Epithelial cell of esophagus (primary cell): ENCODE measurements around the gene FNDC10.
"Not testable (repeated sequence)": the region's sequence is repeated elsewhere in the genome, so short reads cannot be mapped to it uniquely, and the experiment has no call there.

ENCODE experiments used
- DNase-seq: peaks from one replicate; pipeline ENCODE4 v3.0.0; 2010; ENCODE audit warnings: low read depth
- H3K4me3 ChIP-seq: 2 replicates; pipeline ENCODE4 v1.5.1; 2011; ENCODE audit warnings: mild to moderate bottlenecking, low read length, control low read depth
- TF ChIP-seq, protein P1 (sequence below): IDR thresholded peaks from 2 replicates; pipeline ENCODE4 v1.5.1; 2011; ENCODE audit warnings: low read depth, mild to moderate bottlenecking, low read length, control low read depth, inconsistent platforms; ENCODE audit not compliant: insufficient read depth; ENCODE audit errors: missing control alignments

The FNDC10 gene

DNA sequence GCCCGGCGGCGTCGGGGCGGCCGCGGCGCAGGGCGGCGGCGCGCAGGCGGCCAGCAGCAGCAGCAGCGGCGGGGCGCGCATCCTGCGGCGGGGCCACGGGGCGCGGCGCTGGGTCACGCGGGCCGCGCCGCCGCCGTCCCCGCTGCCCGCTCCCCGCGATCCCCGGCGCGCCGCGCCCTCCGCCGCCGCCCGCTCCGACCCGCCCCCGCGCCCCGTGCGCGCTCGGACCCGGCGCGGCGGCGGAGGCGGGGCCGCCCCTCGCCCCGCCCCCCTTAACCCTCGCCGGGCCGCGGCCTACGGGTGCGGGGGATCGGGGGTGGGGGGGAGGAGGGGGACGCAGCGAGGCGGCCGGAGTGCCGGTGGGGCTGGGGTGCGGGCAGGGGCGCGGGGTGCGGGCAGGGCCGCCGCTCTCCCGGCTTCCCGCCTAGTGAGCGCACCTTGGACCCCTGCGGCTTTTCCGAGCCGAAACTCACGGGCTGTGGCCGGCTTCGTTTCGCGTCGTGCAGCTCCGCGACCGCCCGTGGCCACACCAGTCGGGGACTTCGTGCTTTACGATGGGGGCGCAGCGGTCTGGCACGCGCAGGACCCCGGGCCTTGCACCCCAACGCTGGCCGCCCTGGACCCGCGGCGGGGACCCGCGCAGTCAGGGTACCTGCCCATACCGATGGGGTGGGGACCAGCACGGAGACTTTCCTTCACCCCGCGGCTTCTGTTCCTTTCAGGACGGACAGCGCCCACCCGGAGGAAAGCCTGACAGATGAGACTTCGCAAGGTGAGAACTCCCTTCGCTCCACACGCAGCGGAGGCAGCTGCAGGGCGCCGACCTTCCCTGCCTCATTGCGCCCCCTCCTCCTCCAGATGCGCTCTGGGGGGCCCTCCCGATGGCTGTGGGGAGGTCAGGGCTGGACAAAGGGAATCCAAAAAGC is at the start of gene FNDC10:
Gene FNDC10 (minus strand): TSS at position 201 of the 926 bp plus-strand sequence. CDS start 120 bp downstream, at position 81.
- H3K4me3 ChIP-seq: peak within 1 kb of the TSS; percentile 39
- TF ChIP-seq, protein P1, sequence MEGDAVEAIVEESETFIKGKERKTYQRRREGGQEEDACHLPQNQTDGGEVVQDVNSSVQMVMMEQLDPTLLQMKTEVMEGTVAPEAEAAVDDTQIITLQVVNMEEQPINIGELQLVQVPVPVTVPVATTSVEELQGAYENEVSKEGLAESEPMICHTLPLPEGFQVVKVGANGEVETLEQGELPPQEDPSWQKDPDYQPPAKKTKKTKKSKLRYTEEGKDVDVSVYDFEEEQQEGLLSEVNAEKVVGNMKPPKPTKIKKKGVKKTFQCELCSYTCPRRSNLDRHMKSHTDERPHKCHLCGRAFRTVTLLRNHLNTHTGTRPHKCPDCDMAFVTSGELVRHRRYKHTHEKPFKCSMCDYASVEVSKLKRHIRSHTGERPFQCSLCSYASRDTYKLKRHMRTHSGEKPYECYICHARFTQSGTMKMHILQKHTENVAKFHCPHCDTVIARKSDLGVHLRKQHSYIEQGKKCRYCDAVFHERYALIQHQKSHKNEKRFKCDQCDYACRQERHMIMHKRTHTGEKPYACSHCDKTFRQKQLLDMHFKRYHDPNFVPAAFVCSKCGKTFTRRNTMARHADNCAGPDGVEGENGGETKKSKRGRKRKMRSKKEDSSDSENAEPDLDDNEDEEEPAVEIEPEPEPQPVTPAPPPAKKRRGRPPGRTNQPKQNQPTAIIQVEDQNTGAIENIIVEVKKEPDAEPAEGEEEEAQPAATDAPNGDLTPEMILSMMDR: no peak
- DNase-seq: no peak

DNA sequence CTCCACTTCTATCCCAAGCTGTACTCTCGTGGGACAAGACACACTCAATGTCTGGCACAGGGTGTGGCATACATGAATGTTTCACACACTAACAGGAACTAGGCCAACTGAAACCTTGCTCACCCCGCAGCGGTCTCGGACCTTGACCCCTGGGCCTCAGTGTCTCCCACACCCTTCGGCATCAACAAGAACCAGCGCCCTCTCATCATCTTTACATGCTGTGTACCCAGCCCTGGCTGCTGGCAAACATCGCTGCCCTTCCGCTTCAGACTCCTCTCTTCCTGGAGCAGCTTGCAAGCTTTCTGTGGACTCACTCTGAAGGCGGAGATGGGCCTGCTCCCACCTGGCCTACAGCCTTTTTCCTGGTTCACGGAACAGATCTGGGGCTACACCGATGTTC is 48.3 kb upstream of the FNDC10 start:
- DNase-seq, H3K4me3 ChIP-seq: not testable (repeated sequence)

DNA sequence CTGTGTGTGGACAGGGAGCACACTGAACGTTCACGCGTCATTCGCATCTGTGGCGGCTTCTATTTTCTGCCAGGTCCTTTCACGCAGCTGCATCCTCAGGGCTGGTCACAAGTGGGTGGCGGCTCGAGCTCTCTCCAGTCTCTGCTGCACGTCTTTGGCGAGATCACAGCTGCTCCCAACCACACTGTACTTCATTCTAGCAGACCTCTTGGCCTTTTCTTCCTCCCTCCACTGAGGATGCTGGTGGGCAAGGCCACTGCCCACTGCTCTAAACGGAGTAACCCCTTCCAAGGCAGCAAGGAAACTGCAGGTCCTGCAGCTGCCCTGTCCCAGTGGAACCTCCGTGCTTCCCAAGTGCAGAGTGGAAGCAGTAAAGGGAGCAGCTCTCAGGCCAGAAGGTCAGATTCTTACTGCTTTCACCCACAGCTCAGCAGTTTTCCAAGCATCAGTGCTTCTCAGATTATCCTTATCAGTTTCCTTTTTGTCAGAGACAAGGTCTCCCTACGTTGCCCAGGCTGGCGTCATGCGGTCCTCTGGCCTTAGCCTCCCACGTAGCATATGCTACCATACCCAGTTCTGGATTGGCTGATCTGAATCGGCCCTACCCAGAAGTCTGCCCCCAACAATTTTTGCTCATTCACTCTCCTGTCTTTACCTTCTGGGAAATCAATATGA is 47.8 kb upstream of the FNDC10 start:
- DNase-seq, H3K4me3 ChIP-seq: not testable (repeated sequence)

DNA sequence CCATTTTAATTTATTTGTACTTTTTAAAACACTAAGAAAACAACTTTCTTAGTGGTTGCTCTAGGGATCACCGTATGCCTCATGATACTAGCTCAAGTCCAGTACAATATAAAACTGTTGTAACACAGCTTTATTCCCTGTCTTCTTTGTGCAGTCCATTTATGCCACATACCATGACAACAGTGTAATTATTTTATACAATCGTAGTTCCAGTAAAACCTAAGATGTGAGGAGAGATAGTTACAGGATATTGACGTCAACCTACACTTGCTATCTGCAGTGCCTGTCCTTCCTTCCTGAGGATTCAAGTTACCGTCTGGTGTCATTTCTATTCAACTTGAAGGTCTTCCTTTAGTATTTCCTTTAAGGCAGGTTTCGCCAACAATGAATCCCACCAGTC is 46.4 kb upstream of the FNDC10 start:
- not testable (repeated sequence) for DNase-seq

DNA sequence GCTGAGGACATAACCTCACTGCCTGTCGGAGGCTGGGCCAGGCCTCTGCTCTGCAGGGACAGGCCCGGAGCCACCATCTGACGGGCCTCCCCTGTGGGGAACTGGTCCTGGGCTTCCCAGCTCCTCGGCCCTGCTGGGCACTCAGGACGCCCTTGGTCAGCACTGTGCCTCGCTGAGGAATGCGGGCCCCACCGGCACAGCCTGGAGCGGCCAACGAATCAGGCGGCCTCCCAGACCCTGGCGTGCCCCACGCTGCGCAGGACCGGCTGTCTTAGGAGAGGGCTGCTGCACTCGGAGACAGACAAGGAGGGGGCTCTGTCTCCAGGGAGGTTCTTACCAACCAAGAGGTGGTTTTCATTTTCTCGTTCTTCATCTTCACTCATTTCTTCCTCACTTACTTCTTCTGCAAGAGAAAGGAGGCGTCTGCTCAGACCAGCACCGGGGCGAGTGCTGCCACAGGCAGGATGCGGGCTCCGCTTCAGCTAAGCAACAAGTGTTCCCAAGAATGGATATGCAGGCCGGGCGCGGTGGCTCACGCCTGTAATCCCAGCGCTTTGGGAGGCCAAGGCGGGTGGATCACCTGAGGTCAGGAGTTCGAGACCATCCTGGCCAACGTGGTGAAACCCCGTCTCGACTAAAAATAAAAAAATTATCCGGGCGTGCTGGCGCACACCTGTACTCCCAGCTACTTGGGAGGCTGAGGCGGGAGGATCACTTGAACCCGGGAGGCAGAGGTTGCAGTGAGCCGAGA is 41.0 kb upstream of the FNDC10 start:
- not testable (repeated sequence) for DNase-seq

More for the DNA sequence above, 46.4 kb upstream of the FNDC10 start:
- not testable (repeated sequence) for H3K4me3 ChIP-seq

DNA sequence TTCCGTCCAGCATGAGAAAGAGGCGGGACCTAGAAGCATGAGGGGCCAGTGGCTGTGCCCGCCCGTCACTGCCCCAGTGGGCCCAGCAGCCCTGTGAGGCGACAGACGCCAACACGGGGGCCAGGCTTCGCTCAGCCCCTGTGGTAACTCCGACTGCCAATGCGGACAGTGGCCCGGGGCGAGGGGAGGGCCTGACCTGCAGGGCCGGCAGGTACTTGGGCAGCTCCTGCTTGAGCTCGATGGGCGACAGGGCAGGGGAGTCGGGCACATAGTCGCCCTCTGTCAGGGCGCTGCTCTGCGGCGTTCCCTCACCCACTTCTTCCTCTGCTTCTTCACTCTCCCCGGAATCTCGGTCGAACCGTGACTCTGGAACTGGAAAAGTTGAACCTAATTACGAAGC is 40.1 kb upstream of the FNDC10 start:
- not testable (repeated sequence) for DNase-seq, H3K4me3 ChIP-seq

More for the DNA sequence above, 41.0 kb upstream of the FNDC10 start:
- H3K4me3 ChIP-seq: not testable (repeated sequence)

DNA sequence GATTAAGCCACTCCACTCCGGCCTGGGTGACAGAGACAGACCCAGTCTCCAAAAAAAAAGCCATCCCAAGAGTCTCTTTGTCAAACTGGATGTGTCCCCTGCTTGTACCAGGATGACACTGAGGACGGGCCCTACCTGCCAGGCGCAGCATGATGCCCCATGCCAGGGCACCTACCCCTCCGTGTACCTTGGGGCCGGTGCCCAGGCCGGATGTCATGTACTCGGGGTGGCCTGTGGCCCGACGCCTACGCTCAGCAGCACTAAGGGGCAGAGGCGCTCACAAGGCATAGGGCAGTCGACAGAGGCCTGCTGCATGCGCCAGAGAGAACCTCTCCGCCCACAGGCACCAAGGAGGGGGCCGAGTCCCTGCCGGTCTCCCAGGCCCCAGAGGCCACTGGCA is 39.4 kb upstream of the FNDC10 start:
- H3K4me3 ChIP-seq, DNase-seq: not testable (repeated sequence)

DNA sequence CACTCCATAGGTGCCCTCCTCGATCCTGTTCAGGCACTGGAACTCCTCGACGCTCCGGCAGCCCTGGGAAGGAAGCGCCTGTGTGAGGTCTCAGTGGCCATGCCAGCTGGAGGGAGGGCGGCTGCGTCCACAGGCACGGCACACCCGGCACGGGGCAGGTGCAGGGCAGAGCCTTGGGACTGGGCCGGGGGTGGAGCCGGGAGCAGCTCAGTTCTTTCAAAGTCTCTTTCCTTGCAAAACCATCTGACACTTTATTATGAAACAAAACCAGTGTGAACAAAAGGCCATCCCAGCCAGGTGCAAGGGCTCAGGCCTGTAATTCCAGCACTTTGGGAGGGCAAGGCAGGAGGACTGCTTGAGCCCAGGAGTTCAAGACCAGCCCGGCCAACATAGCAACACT is 38.6 kb upstream of the FNDC10 start:
- not testable (repeated sequence) for DNase-seq

DNA sequence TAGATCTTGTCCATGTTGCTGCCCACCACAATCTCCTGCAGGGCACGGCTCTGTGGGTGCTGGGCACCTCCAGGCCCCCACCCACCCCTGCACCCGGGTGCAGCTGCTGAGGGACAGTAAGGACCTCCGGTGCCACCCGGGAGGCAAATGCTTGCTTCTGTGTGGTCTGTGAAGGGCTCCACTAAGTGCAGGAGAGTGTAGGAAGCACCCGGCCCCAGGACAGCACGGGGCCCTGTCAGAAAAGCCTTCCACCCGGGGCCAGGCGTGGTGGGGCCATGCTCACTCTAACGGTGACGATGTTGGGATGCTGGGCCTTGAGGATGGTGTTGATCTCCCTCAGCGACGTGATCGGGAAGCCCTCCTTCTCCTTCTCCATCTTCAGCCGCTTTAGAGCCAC is 37.5 kb upstream of the FNDC10 start:
- not testable (repeated sequence) for DNase-seq, H3K4me3 ChIP-seq

More for the DNA sequence above, 38.6 kb upstream of the FNDC10 start:
- not testable (repeated sequence) for H3K4me3 ChIP-seq

DNA sequence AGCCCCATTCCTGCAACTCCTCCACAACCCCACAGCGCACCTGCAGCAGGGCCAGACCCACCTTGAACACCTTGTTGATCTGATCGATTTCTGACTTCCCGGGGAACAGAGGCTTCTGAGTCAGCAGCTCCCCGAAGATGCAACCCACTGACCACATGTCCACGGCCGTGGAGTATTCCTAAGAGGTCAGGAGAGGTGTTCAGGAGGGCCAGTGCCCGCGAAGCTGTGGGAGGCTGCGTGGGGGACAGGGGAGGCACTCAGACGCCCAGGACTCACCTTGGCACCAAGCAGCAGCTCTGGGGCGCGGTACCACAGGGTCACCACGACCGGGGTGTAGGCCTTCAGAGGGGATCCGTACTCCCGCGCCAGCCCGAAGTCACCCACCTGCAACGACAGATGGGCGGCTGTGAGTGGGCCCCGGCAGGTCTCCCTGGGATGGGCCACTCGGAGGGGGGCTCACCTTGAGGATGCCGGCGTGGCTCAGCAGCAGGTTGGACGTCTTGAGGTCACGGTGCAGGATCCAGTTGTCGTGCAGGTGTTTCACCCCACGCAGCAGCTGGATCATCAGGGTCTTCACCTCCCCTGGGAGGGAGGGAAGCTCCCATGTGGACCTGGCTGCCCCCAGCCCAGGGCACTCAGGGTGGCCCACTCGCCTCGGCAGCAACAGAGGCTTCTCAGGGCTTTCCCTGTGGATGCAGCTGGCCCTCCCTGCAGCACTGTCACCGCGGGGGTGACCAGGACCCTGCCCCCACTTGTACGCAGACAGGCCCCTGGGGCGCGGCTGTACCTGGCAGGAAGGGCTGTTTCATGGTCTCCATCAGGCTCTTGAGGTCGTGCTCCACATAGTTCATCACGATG is 36.9 kb upstream of the FNDC10 start:
- H3K4me3 ChIP-seq, DNase-seq: not testable (repeated sequence)

DNA sequence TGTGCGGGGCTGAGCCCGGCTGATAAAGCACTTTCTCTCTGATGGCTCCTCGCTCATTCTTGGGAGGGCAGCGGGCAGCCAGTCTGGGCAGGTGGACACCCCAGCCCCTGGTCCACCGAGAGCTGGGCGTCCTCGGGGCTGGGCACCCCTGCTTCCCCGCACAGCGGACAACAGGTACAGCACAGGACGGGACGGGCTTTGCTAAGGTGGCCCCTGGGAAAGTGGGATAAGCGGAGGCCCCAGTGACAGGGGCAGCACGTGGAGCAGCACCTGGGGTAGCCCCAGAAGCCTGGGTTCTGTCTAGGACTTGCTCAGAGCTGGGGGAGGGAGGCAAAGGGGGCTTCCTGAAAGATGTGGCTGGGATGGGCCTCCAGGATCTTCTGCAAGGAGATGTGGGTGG is 34.7 kb upstream of the FNDC10 start:
- not testable (repeated sequence) for DNase-seq, H3K4me3 ChIP-seq

DNA sequence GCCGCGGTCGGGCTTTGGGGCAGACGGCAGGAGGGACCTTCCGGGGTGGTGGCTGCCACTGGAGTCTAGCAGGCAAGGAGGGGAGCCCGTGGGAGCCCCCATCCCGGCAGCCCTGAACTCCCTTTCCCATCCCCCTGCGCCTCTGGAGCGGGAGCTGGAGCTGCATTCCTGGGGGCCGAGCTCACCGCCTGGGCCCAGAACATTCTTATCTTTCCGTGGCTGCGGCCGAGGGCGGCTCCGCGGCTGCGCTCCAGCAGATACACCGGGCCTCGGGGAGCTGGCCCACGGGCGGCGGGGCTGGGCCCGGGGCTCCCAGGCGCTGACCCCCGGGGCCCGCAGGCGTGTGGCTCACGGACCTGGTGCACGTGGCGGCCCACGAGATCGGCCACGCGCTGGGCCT is 33.5 kb upstream of the FNDC10 start:
- not testable (repeated sequence) for H3K4me3 ChIP-seq, DNase-seq
